H1 (cell line): ENCODE data around the gene B3GNT2. TPM values are rescaled to one million over a fixed set of nuclear protein-coding genes. Genes with fewer than 3 reads are reported as not detected.

Experiments
- CREB1 ChIP-seq: IDR thresholded peaks from 2 replicates; pipeline ENCODE4 v1.6.1; 2012; ENCODE audit warnings: inconsistent platforms
- polyA plus RNA-seq, 7 experiments: library from polyadenylated mRNA; depleted of rRNA in 3 of 7; stranded (reverse) in 5 of 7; unstranded in 2 of 7; fragments of >200 nt in 5 of 7; fragments of 200-250 nt in 2 of 7; gene quantifications; 1 replicate in 5 of 7; 2 replicates in 1 of 7; 4 replicates in 1 of 7; pipeline versions ENCODE4 v1.2.1 to v1.2.3, GENCODE V29; 2011 to 2013; ENCODE audit warnings: missing spikeins in 2 of 7, mixed read lengths in 2 of 7
- total RNA-seq: library from RNA; stranded (reverse); fragmentation: NEBNext Ultra II Directional; extraction: Animal tissue kit (Norgen Biotek cat#: 25700); gene quantifications from 2 replicates; pipeline ENCODE4 v1.2.1, GENCODE V29; 2021
- TF ChIP-seq, protein P1 (sequence below): IDR thresholded peaks from 2 replicates; pipeline ENCODE4 v1.6.1; 2012; ENCODE audit warnings: inconsistent platforms

B3GNT2 gene
- total and polyA plus RNA-seq, 2 of the 8 experiments (the other 6 are each of a cell fraction or from before 2014, with no cell fraction given) = 20.1 to 40.8 TPM

DNA sequence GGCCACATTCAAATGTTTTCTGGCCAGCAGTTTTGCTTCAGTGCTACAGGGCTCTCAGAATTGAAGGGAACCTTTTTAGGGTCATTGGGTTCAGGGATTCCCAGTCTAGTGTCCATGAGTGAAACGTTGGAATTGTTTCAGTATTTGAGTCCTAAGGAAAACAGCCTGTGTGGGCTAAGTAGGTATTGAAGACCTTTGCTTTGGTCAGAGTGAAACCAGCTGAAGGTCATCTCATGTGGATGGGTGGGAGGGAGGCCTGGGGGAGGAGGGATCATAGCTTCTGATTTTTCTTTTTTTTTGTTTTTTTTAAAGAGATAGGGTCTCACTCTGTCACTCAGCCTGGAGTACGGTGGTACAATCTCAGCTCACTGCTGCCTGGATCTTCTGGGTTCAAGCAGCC is 20.2 kb downstream of the B3GNT2 start (continued):
- TF ChIP-seq, protein P1, sequence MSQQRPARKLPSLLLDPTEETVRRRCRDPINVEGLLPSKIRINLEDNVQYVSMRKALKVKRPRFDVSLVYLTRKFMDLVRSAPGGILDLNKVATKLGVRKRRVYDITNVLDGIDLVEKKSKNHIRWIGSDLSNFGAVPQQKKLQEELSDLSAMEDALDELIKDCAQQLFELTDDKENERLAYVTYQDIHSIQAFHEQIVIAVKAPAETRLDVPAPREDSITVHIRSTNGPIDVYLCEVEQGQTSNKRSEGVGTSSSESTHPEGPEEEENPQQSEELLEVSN = no peak
- TF ChIP-seq CREB1 = no peak
